Esophagus squamous epithelium (tissue), 4 donors: Measurements from ENCODE around the gene PRKCA.

Source experiments
- POLR2A ChIP-seq, 4 donors: fragments of 450-650 bp; IDR thresholded peaks; one replicate each; pipeline ENCODE4 v1.6.1; 2017; ENCODE audit warnings: antibody characterized with exemption in 4 of 4, mild to moderate bottlenecking in 4 of 4, moderate library complexity in 3 of 4
- TF ChIP-seq, protein P1 (sequence below), 6 experiments: fragments of 450-650 bp in 4 of 6; fragments of 200-600 bp in 2 of 6; sonication (generic) in 2 of 6; IDR thresholded peaks; one replicate each; pipeline ENCODE4 v1.5.1; 2016 to 2019; ENCODE audit warnings: antibody characterized with exemption in 6 of 6, mild to moderate bottlenecking in 4 of 6, moderate library complexity in 4 of 6

DNA sequence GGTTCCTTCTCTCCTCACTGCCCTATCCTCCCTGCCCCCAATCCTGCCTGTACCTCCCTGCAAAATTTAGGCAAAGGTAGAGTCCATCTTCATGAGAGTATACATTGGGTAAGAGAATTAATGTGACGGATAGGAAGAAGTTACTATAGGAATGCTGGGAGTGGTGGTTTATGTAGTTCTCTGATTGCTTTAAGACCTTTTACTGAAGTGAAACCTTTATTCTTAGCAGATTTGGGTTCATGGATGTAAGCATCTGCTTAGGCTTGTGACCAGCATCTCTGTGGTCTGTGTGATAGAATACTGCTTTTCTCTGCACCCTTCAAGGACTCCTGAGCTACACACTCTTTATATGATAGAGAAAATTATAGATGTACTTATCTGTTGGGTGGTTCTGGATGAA lies 127.3 kb downstream of the PRKCA start:
- TF ChIP-seq, protein P1, sequence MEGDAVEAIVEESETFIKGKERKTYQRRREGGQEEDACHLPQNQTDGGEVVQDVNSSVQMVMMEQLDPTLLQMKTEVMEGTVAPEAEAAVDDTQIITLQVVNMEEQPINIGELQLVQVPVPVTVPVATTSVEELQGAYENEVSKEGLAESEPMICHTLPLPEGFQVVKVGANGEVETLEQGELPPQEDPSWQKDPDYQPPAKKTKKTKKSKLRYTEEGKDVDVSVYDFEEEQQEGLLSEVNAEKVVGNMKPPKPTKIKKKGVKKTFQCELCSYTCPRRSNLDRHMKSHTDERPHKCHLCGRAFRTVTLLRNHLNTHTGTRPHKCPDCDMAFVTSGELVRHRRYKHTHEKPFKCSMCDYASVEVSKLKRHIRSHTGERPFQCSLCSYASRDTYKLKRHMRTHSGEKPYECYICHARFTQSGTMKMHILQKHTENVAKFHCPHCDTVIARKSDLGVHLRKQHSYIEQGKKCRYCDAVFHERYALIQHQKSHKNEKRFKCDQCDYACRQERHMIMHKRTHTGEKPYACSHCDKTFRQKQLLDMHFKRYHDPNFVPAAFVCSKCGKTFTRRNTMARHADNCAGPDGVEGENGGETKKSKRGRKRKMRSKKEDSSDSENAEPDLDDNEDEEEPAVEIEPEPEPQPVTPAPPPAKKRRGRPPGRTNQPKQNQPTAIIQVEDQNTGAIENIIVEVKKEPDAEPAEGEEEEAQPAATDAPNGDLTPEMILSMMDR (IDR thresholded peaks at IDR 0.05): no peak
- TF ChIP-seq POLR2A (IDR thresholded peaks at IDR 0.05): no peak
